Measurements from ENCODE around the gene HPS5. TPM values are rescaled to one million over a fixed set of nuclear protein-coding genes. Genes with fewer than 3 reads are reported as not detected.

The HPS5 gene
- total RNA-seq, 4 donors from 2014 or later: 17.0 to 24.5 (median 18.6) TPM

DNA sequence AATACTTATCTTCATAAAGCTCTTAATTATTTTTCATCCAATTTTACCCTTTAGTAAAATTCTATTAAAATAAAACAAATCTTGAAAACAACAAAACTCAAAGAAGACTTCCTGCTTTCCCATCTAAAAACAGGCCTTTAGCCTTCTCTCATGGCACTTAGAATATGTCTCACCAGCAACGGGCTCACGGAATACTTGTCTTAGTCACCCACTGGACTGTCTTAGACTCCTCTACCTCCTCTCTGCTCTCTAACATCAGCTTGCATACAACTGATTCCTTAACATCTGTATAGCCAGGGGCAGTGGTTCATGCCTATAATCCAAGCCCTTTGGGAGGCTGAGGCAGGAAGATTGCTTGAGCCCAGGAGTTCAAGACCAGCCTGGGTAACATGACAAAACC lies 13.7 kb downstream of the HPS5 start:
- Histone ChIP-seq H3K4me3 (no peak overlapping the region), H3K27ac (replicated peaks in 1 of 4) (no peak overlapping the region), H3K36me3 (peaks cover 29 to 77% (median 61%) of the 10 kb centered on the region in 4 donors), H3K4me1 (peaks cover 0 to 11% (median 9%) of the 10 kb centered on the region in 4 donors), H3K27me3 (no peaks in the 10 kb centered on the region), H3K9me3 (no peaks in the 10 kb centered on the region)
- intact Hi-C loops (cut with DNase I): no loop called here
- DNase-seq (ENCODE audit: extremely low spot score): no peak
- 95% methylated on average over 2 of the region's 2 CpGs for WGBS
- TF ChIP-seq, protein P1, sequence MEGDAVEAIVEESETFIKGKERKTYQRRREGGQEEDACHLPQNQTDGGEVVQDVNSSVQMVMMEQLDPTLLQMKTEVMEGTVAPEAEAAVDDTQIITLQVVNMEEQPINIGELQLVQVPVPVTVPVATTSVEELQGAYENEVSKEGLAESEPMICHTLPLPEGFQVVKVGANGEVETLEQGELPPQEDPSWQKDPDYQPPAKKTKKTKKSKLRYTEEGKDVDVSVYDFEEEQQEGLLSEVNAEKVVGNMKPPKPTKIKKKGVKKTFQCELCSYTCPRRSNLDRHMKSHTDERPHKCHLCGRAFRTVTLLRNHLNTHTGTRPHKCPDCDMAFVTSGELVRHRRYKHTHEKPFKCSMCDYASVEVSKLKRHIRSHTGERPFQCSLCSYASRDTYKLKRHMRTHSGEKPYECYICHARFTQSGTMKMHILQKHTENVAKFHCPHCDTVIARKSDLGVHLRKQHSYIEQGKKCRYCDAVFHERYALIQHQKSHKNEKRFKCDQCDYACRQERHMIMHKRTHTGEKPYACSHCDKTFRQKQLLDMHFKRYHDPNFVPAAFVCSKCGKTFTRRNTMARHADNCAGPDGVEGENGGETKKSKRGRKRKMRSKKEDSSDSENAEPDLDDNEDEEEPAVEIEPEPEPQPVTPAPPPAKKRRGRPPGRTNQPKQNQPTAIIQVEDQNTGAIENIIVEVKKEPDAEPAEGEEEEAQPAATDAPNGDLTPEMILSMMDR (IDR thresholded peaks at IDR 0.05): no peak
- no peak for TF ChIP-seq POLR2AphosphoS5 (IDR thresholded peaks at IDR 0.05)
- TF ChIP-seq EP300 (IDR thresholded peaks at IDR 0.05): no peak
- no peak for TF ChIP-seq POLR2A (IDR thresholded peaks at IDR 0.05; ENCODE audit: low read depth)

DNA sequence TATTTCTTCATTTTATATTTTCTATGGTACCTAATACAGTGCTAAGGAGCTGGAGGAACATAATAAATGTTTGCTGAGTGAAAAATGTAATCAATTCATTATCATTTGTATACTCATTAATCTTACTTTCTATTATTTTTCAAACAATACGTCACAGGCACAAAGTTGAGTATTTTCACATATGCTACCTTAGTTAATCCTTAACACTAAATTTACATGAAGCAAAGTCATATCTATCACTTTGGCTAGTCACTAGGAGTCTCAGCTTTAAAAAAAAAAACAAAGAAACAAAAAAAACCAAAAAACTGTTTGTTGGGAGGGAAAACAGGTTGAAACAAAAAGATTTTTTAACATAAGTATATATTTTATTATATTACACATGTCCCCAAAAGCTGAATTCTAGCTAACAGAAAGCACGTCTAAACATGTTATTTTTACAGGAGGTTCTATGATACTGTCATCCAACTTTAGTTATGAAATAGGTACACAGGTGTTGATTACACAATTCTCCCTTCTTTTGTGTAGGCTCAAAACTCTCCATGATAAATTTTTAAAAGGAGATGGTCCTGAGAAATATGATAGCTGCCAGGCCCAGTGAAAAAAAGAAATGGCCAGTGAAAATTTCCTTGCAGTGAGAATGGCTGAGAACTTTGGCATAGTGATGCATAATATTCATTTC lies 14.3 kb downstream of the HPS5 start:
- Histone ChIP-seq H3K9me3 (no peaks in the 10 kb centered on the region), H3K4me3 (no peak overlapping the region), H3K27me3 (no peaks in the 10 kb centered on the region), H3K36me3 (peaks cover 29 to 84% (median 64%) of the 10 kb centered on the region in 4 donors), H3K27ac (replicated peaks in 1 of 4) (no peak overlapping the region), H3K4me1 (peaks cover 0 to 5% (median 3%) of the 10 kb centered on the region in 4 donors)
- TF ChIP-seq POLR2A (IDR thresholded peaks at IDR 0.05; ENCODE audit: low read depth) (no peak), POLR2AphosphoS5 (IDR thresholded peaks at IDR 0.05) (no peak), EP300 (IDR thresholded peaks at IDR 0.05) (no peak)
- TF ChIP-seq, protein P1 (IDR thresholded peaks at IDR 0.05): no peak
- intact Hi-C loops (cut with DNase I): no loop called here
- DNase-seq (ENCODE audit: extremely low spot score): no peak
- 83% methylated on average over 2 of the region's 2 CpGs for WGBS

DNA sequence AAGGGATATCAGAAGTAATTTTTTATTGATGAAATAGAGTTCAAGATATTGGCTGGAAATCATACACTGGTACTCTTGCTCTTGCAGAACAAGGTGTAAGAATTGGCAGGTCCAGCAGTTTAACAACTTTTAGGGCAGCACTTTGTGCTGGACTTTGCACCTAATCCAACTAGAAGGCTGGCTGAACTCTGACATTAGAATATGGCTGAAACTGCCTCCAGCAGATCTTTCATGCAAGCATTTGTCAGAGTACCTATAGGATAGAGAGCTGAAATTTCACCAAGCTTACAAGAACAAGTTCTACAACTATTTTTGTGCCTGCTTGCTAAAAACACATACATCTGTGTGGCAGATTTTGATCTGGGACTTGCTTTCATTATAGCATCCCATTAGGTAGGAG lies 17.2 kb downstream of the HPS5 start:
- no peaks in the 10 kb centered on the region for H3K27me3 ChIP-seq
- intact Hi-C loops (cut with DNase I): no loop called here
- no peaks in the 10 kb centered on the region for H3K4me1 ChIP-seq
- peaks cover 32 to 95% (median 62%) of the 10 kb centered on the region in 4 donors for H3K36me3 ChIP-seq
- H3K9me3 ChIP-seq: no peaks in the 10 kb centered on the region
- no peak overlapping the region for H3K27ac ChIP-seq (replicated peaks in 1 of 4)
- no peak overlapping the region for H3K4me3 ChIP-seq
- DNase-seq (ENCODE audit: extremely low spot score): no peak
- TF ChIP-seq, protein P1 (IDR thresholded peaks at IDR 0.05): no peak
- no peak for TF ChIP-seq POLR2A (IDR thresholded peaks at IDR 0.05; ENCODE audit: low read depth)

DNA sequence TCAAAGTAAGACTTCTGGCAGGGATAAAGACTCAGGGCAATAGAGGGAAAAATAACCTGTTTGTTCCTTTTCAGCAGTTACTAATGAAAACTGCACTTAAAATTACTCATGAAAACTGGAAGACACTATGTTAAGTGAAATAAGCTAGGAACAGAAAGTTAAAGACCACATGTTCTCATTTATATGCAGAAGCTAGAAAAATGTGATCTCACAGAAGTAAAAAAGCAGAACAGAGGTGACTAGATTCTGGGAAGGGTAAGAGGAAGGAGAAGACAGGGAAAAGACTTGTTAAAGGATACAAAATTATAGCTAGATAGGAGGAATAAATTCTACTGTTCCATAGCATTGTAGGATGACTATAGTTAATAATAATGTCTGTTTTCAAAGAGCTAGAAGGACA lies 22.2 kb downstream of the HPS5 start:
- H3K36me3 ChIP-seq: peaks cover 49 to 97% (median 73%) of the 10 kb centered on the region in 4 donors
- no peak overlapping the region for H3K4me3 ChIP-seq
- H3K9me3 ChIP-seq: no peaks in the 10 kb centered on the region
- TF ChIP-seq POLR2AphosphoS5 (IDR thresholded peaks at IDR 0.05) (no peak), EP300 (IDR thresholded peaks at IDR 0.05) (no peak)
- TF ChIP-seq, protein P1 (IDR thresholded peaks at IDR 0.05): no peak
- H3K27me3 ChIP-seq: no peaks in the 10 kb centered on the region
- H3K4me1 ChIP-seq: no peaks in the 10 kb centered on the region
- no peak overlapping the region for H3K27ac ChIP-seq (replicated peaks in 1 of 4)
- DNase-seq (ENCODE audit: extremely low spot score): no peak
- intact Hi-C loops (cut with DNase I): no loop called here

DNA sequence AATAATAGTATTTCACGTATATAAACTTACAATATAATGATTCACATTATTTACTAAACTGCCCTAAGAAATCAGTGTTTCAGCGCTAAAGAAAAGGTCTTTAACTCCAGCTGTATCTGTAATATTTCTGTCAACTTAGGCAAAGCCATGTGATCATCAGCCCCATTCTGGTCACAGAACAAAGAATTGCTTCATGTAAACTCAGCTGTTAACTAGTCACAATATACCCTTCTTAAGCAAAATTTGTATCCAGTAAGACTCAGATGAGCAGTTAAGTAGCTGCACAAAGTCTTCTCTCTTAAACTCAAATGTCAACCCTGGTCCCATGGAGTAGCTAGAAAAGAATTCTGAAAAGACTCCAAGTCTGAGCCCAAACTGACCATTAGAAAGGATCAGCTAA lies 26.6 kb downstream of the HPS5 start:
- intact Hi-C loops (cut with DNase I): no loop called here
- DNase-seq (ENCODE audit: extremely low spot score): no peak
- H3K27ac ChIP-seq (replicated peaks in 1 of 4): no peak overlapping the region
- no peaks in the 10 kb centered on the region for H3K27me3 ChIP-seq
- H3K4me3 ChIP-seq: no peak overlapping the region
- H3K36me3 ChIP-seq: peaks cover 63 to 100% (median 87%) of the 10 kb centered on the region in 4 donors
- no peak for TF ChIP-seq EP300 (IDR thresholded peaks at IDR 0.05)
- TF ChIP-seq, protein P1 (IDR thresholded peaks at IDR 0.05): no peak
- no peak for TF ChIP-seq POLR2AphosphoS5 (IDR thresholded peaks at IDR 0.05)
- TF ChIP-seq POLR2A (IDR thresholded peaks at IDR 0.05; ENCODE audit: low read depth): no peak
- H3K9me3 ChIP-seq: no peaks in the 10 kb centered on the region
- WGBS: 94% methylated on average over 2 of the region's 2 CpGs
- H3K4me1 ChIP-seq: no peaks in the 10 kb centered on the region

Data from esophagus muscularis mucosa (tissue), 4 donors.